Left colon (tissue), 2 donors: ENCODE data around the gene VSIG8. TPM values are rescaled to one million over a fixed set of nuclear protein-coding genes. Genes with fewer than 3 reads are reported as not detected.
"Not testable (repeated sequence)": the region's sequence is repeated elsewhere in the genome, so short reads cannot be mapped to it uniquely, and the experiment has no call there.

Experiments
- ATAC-seq: fragments of 200-7000 bp; cut with Tn5 transposase; one replicate; pipeline ENCODE4 v1.9.1; 2020; ENCODE audit warnings: mild to moderate bottlenecking, moderate library complexity
- DNase-seq, 2 donors: peaks; one replicate each; pipeline ENCODE4 v3.0.0-alpha.2; 2020
- intact Hi-C, 2 donors: fragments of 100-400 bp; cut with DNase I in 1 of 2; cut with micrococcal nuclease in 1 of 2; formaldehyde crosslinking; loops; one replicate each; pipeline versions ENCODE4 v1.11.2 to v1.14.0; 2022; cut with DNase I, micrococcal nuclease
- long read RNA-seq: library from polyadenylated mRNA; unstranded; transcript quantifications from one replicate; pipeline ENCODE4 v2.0.0, GENCODE V29; 2021
- total RNA-seq, 2 donors: library from RNA; stranded (reverse); fragmentation: NEBNext Ultra II Directional; extraction: Animal tissue kit (Norgen Biotek cat#: 25700); gene quantifications; one replicate each; pipeline ENCODE4 v1.2.1, GENCODE V29; 2021
- donor health status: DM: no; HTN: no; CAD: no.
- donor health status: DM: yes; HTN: yes; CAD: no.

VSIG8 gene, protein sequence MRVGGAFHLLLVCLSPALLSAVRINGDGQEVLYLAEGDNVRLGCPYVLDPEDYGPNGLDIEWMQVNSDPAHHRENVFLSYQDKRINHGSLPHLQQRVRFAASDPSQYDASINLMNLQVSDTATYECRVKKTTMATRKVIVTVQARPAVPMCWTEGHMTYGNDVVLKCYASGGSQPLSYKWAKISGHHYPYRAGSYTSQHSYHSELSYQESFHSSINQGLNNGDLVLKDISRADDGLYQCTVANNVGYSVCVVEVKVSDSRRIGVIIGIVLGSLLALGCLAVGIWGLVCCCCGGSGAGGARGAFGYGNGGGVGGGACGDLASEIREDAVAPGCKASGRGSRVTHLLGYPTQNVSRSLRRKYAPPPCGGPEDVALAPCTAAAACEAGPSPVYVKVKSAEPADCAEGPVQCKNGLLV
- not detected for total RNA-seq
- long read RNA-seq = 0 reads

DNA sequence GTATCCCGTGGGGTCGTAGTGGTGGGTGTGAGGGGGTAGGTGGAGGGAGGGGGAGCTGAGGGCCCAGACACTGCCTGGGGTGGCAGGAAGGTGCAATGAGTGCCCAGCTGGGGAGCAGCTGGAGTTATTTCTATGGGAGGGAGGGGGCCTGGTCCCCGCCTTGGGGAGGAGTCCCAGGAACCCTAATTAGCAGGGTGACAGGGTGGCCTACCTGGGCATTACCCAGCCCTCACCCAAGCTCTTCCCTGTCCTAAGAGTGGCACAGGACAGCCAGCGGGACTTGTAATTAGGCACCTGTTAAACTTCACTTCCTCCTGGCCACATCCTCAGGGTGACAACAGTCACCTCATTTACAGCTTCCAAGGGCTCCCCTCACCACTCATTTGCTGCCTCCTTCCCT lies at the start of gene VSIG8:
Gene VSIG8, minus strand, starts transcription at position 101 of the 400 bp plus-strand sequence. CDS start 136 bp downstream, outside the sequence.
- intact Hi-C loops = no loop called here
- ATAC-seq (no peak), DNase-seq (no peak)

DNA sequence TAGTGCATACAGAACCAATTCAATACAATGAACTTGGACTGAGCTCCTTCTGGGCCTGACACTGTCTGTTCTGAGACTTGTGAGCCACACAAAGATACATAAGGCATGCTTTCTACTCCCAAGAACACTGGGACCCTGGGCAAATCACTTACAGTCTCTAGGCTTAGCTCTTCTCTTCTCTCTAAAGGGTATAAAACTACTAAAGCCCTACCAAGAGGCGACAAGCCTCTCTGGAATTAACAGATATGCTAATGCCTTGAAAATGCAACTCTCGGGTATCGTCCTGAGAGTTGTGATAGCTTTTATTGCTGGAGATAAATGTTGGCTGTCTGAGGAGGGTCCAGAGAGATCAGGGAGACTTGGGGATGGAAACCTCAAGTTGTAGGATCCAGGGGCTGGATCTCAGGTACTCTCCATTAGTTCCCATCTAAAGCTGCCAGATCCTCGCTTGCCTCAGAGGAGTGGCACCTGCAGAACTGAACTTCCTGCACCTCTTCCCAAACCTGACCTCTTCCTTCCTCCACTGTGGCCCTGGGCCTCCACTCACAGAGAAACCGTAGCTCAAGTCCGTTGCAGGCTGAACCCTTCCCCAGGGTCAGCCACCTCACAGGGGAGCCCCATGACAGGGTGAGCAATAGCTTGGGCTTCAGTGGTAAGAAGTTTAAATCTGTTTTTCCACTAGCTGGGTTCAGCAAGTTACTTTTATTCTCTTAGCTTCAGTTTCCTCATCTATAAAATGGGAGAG lies 49.0 kb upstream of the VSIG8 start:
- intact Hi-C loops = no loop called here
- no peak for DNase-seq
- no peak for ATAC-seq

DNA sequence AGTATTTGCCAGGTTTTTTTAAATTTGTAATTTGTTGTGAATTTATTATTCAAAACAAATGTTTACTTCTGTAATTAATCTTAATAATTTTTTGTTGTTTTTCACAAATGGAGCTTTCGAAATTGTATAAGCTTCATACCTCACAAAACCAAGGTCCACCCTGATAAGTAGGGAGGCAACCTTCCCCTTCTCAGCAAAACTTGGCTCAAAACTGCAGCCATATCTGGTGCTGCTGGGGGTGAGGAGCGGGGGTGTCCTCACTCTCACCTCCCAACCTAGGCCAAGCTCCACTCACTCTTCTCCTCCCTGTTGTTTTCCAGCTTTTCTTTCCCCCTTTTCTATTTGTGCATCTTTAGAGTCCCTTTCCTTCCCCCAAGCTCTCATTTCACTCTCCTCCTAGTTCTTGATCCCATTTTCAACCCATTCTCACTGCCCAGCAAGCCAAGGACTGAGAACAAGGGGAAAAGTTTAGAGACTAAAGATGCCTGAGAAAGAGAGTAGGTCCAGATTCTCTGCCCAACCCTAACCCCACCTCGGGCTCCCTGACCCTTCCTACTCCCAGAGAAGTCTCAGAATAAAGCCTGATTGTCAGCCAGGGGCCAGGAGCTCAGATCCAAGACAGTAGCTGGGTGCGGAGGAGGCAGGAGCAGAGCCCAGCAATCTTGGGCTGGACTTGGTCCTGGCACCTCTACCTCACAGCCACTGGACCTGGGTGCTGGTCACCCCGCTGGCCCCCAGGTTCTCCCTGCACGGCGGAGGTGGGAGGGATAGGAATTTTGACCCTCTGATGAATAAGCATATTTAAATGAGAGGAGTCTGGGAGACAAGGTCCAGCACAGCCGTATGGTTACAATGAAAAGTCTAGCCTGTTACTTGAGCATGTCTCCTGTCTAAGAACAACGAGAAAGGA lies 45.8 kb upstream of the VSIG8 start:
- DNase-seq = no peak
- intact Hi-C loops = no loop called here

DNA sequence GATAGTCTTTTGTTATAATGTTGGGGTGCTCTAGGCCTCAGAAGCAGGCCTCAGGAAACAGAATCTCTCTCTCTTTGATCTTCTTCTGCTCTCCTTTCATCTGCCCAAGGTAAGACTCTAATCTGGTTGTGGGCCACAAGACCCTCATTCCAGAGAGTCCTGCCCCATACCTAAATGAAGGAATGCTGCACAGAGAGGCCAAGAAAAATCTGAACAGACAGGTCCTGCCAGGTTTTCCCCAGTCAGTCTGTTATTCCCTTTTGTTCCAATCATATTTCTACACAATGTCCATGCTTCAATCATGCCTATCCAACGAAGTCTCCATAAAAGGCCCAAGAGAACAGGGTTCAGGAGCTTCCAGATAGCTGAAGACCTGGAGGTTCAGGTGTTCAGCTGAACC lies 44.5 kb upstream of the VSIG8 start:
- ATAC-seq (no peak), DNase-seq (no peak)
- intact Hi-C loops = no loop called here

More for the DNA sequence above, 45.8 kb upstream of the VSIG8 start:
- no peak for ATAC-seq

DNA sequence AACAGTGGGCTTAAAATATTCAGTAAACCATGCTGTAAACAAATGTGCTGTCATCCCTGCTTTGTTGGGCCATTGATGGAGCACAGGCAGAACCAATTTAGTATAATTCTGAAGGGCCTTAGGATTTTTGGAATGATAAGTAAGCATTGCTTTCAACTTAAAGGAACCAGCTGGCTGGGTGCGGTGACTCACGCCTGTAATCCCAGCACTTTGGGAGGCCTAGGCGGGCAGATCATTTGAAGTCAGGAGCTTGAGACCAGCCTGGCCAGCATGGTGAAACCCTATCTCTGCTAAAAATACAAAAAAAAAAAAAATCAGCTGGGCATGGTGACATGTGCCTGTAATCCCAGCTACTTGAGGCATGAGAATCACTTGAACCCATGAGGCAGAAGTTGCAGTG lies 41.6 kb upstream of the VSIG8 start:
- intact Hi-C loops, ATAC-seq, DNase-seq: not testable (repeated sequence)

DNA sequence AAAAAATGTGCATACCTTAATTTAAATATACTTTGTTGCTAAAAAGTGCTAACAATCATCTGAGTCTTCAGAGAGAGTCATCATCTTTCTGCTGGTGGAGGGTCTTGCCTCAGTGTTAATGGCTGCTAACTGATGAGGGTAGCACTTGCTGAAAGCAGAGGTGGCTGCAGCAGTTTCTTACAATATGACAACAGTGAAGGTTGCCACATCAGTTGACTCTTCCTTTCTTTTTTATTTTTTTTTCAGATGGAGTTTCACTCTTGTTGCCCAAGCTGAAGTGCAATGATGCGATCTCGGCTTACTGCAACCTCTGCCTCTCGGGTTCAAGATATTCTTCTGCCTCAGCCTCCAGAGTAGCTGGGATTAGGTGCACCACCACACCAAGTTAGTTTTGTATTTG lies 40.1 kb upstream of the VSIG8 start:
- ATAC-seq = no peak

DNA sequence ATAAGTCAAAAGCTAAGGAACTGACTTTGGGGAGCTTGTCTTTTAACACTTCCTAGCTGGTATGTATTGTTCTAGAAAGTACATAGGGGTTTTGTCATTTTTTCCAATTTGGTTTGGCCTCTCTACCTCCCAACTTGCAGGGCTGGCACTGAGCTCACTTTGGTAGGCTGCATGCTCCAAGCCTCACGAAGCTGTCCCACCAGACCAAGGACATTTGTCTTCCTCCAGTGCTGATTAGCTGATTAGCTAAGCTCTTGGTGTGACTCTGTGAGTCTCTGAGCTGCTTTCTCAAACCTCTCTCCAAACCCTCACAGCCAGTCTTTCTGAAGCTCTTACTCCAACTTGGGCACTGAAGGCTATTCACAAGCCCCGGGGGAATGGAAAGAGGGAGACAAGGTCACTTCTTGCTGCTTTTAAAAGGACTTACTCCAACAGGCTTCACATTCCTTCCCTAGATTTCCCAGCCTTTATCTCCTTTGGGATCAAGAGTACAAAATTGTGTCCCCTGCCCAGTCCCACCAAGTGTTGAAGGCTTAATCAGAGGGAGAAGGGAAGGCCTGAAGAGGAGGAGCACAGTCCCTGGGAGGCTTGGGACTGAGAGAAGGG lies 38.4 kb upstream of the VSIG8 start:
- ATAC-seq (no peak), DNase-seq (no peak)
- intact Hi-C loops = no loop called here

More for the DNA sequence above, 40.1 kb upstream of the VSIG8 start:
- intact Hi-C loops = no loop called here
- DNase-seq = no peak

DNA sequence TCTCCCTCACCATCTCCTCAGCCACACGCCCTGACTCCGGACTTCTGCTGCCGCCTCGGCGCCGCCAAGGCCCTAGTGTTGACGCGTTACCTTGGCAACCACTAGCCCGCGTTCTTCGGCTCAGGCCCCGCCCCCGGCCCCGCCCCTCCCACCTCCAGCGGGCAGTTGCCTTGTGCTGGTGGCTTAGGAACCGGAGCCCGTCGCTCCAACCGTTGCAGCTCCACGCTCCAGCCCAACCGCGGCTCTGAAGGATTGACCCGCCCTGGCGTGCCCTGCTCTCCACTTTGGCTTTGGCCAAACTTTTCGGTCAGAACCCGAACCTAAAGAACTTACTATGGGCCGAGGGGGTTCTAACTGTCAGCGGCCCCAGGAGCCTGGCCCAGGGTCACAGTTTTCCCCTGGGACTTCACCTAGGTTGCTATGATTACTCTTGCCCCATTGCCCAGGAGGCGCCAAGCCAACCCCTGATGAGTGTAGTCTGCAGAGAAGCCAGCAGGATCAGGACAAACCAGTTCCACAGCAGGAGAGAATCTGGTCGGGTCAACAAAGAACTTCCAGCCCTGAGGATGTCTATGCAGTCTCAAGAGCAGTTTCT lies 37.7 kb upstream of the VSIG8 start, which contains the start of gene CFAP45:
Gene CFAP45, minus strand, starts transcription at position 80 of the 595 bp plus-strand sequence. Its CDS starts 67 bp downstream, at position 13.
- DNase-seq = peak; percentile 87 to 88
- intact Hi-C loops = no loop called here

DNA sequence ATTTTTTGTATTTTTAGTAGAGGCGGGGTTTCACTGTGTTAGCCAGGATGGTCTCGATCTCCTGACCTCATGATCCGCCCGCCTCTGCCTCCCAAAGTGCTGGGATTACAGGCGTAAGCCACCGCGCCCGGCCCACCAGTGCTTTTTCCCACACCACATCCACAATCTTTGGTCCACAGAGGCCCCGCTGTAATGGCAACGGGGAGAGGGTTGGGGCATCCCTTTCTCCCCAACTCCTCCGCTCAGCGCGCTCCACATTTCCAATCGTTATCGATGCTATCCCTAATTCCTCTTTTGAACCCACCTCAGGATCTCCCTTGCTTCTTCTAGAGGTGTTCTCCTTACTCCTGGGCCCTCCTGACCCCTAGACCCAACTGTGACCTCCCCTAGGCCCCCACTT lies 37.2 kb upstream of the VSIG8 start:
- DNase-seq, intact Hi-C loops, ATAC-seq: not testable (repeated sequence)

More for the DNA sequence above, 37.7 kb upstream of the VSIG8 start, which contains the start of gene CFAP45:
- peak; percentile 95 for ATAC-seq

DNA sequence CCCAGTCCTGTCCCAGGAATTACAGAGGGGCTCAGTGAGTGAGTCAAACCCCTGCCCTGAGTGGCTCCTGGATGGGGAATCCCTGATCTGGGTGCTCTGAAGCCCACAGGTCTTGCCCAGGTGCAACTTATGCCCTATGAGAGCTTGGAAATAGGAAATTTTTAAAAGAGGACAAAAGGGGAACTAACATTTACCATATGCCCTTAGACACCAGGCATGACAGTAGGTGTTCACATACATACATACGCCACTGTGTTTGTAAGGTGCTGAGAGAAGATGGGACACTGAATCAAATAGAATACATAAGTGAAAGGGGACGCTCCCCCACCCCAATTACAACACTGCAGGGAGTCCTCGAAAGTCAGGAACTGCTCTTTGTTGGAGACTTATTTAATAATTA lies 36.1 kb upstream of the VSIG8 start:
- intact Hi-C loops = no loop called here
- DNase-seq (no peak), ATAC-seq (no peak)

DNA sequence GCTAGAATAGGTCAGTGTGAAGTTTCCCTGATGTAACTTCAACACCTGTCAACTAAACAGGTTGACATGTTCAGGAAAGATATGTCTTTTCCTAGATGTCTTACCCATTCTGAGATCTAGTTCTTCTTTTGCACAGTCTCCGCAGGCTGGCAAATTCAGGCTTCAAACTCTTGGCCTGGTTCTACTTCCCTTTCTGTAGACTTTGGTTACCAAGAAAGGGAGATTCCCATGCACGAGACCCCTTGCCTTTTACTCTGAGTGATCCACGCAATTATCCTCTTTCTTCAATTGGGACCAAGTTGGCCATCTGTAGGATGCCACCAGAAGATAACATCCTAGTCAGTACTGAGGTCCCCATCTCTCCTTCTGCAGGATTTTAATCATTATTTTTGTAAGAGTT lies 35.5 kb upstream of the VSIG8 start:
- ATAC-seq (no peak), DNase-seq (no peak)
- intact Hi-C loops = no loop called here

DNA sequence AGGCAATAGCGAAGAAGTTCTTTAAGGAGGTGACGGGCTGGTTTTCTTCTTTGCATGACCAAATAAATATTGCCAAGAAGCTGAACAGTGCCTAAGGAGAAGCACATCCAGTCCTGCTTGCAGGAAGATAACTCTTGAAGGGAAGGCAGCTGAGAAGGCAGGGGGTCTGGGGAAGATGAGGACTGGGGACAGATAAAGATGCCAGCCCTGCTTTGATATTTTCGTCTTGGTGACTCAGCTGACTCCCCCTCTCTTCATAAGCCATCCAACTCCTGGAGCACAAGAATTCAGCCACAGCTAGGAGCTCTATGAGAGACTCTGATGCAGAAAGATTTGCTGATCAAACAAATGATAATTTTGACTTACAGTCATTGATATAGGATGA lies 34.1 kb upstream of the VSIG8 start:
- DNase-seq (no peak), ATAC-seq (no peak)
- intact Hi-C loops = no loop called here

DNA sequence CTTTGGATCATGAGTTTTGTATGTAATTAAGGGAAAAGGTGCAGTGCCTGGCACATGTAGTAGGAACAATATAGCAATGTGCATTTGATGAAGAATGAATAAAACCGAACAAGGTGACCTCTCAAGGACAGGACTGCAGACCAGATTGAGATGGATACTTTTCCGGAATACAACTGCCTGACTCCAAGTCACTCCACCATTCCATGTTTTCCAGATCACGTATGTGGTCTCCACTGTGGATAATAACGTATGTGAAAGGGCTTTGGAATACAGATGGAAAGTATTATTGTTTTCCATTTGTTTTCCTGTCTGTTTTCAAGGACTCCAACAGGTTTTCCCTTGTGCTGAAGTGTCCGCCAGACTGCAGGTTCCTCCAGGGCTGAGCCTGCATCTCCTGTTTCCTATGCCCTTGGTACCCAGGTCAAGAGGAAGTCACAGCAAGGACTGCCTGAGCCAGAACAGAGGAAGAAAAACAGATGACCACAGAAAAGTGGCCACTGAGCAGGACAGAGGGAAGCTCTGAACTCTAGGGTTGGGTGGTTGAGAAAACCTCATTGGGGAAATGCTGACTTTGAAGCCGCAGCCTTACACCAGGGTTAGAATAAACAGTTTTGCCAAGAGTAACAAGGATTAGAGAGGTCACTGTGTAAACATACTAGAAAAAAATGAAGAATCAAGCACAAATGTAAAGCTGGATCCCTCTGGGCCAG lies 33.5 kb upstream of the VSIG8 start:
- intact Hi-C loops = no loop called here
- ATAC-seq (no peak), DNase-seq (no peak)

DNA sequence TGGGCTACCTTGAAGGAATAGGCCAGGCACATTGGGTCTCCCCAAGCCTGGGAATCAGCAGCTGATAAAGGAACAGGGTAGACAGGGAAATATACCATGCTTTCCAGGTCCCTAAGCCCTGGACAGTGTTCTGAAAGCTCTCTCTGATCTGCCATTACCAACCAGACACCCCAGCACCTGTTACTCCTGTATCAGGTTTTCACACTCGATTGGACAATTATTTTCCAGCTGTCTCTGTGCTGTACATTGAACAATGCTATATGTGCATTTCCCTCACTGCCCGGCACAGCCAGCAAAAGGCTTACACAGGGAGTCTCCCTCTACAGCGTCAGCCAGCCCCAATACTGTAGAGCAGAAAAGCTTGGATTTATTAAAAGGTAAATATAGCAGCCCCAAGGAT lies 32.8 kb upstream of the VSIG8 start:
- DNase-seq (no peak), ATAC-seq (no peak)
- intact Hi-C loops = no loop called here

DNA sequence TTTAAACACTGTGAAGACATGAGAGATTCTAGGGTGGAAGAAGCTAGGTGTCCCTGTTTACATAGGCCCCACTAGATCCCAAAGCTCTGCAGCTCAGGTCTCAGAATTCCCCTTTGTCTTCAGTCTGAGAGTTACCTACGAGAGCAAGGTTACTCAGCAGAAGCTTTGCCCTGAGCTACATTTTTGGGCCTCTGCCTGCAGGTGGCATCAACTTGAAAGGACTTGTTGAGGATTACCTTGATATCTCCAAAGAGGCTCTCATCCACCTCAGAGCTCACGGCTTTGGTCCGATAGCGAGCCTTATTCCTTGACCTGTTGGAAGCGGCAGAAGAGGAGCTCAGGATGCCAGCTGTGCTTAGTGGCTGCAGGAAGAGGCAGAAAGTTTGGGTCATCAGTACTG lies 30.5 kb upstream of the VSIG8 start:
- ATAC-seq = peak; percentile 48
- intact Hi-C loops = loop anchor here in 1 of 2 donors (5.0 kb wide), 1 partner anchor 96 kb away; no protein-coding TSS in a partner anchor
- no peak for DNase-seq

DNA sequence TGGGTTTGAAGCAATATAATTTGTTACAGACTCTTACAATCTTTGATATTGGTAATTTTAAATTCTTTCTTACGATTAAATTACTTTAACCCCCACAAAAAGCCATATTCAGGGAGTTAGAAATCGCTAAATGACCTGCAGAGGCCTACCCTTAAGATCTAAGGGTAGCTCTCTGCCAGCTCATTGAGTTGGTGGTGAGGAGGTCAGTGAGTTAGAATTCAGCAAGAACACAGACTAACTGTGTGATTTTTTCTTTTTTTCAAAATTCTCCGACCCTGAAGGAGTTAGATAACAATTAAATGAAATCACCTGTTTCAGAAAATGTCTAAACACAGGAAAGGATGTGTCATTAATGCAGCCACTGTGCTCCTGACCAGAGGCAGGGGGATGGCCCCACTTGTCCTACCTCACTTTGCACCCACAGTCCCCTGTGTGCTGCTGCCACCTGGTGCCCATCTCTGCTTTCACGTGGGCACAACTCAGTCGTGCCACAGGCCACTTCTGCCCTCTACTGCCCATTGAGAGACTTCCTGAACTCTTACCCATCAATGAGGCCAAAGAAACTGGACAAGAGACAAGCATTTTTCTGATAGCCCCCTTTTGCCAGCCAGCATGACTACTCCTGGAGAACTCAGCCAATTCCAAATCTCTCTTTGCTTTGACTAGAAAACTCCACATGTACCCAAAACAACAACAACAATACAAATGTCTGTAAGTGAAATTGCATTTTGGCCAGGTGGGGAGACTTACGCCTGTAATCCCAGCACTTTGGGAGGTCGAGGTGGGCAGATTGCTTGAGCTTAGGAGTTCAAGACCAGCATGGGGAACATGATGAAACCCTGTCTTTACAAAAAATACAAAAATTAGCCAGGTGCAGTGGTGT lies 29.1 kb upstream of the VSIG8 start:
- DNase-seq = peak; percentile 80 to 89
- intact Hi-C loops = loop anchor here (2.0 to 5.0 kb wide), 2 partner anchors 93 to 94 kb away; no protein-coding TSS in a partner anchor
- peak; percentile 99 for ATAC-seq
